A549 (cell line): ENCODE measurements around the gene ID3. TPM values are rescaled to one million over a fixed set of nuclear protein-coding genes. Genes with fewer than 3 reads are reported as not detected.

Experiments
- ATAC-seq, 2 experiments: fragments of 200-7000 bp in 1 of 2; fragments of >200 bp in 1 of 2; cut with Nextera tagmentation in 1 of 2; cut with Tn5 transposase in 1 of 2; 3 replicates each; pipeline versions ENCODE4 v1.8.0 to v1.9.1; 2018 to 2020; ENCODE audit warnings: mild to moderate bottlenecking in 1 of 2, moderate library complexity in 1 of 2
- CTCF ChIA-PET: fragments of 300-600 bp; sonication (Branson Sonifier 250); formaldehyde crosslinking; extraction: SDS; loops from one replicate; lab custom pipeline; 2021; ENCODE audit warnings: antibody characterized with exemption, inconsistent platforms; lab: Yijun Ruan, JAX
- POLR2A ChIA-PET: fragments of 350-600 bp; formaldehyde crosslinking; extraction: SDS; loops from one replicate; lab custom pipeline; 2021; ENCODE audit warnings: antibody characterized with exemption, inconsistent platforms; lab: Yijun Ruan, JAX
- DNase-seq, 2 experiments: peaks; one replicate each; pipeline versions ENCODE4 v3.0.0 to v3.0.0-alpha.2; 2011 to 2016; ENCODE audit warnings: low read depth in 1 of 2, low spot score in 1 of 2
- FAIRE-seq: peaks from 2 replicates; lab custom pipeline; 2011; peaks lifted over from hg19 to GRCh38; lab: Jason Lieb, UNC
- H3K27ac ChIP-seq, 2 experiments: fragments of >200 bp; sonication (Bioruptor Twin); formaldehyde crosslinking; 3 replicates each; pipeline ENCODE4 v1.5.1; 2016 to 2017
- H3K4me1 ChIP-seq: fragments of >200 bp; sonication (Bioruptor Twin); formaldehyde crosslinking; 3 replicates; pipeline ENCODE4 v1.6.1; 2016
- H3K4me2 ChIP-seq: fragments of >200 bp; sonication (Bioruptor Twin); formaldehyde crosslinking; 3 replicates; pipeline ENCODE4 v1.6.1; 2016
- H3K4me3 ChIP-seq: fragments of >200 bp; sonication (Bioruptor Twin); formaldehyde crosslinking; 3 replicates; pipeline ENCODE4 v1.5.1; 2016
- H3K9me3 ChIP-seq: fragments of >200 bp; sonication (Bioruptor Twin); formaldehyde crosslinking; 3 replicates; pipeline ENCODE4 v1.6.1; 2016
- ATOH8 ChIP-seq: fragments of 250-450 bp; sonication (Bioruptor Pico); IDR thresholded peaks from 2 replicates; pipeline ENCODE4 v1.5.0; 2020; ENCODE audit warnings: low read depth, mild to moderate bottlenecking, moderate library complexity
- CBX2 ChIP-seq: fragments of 200-600 bp; sonication (generic); IDR thresholded peaks from 2 replicates; pipeline ENCODE4 v1.6.1; 2016; ENCODE audit warnings: low read depth, mild to moderate bottlenecking, borderline replicate concordance
- CEBPB ChIP-seq, 2 experiments: fragments of >200 bp in 1 of 2; sonication (Bioruptor Twin) in 1 of 2; formaldehyde crosslinking in 1 of 2; IDR thresholded peaks; 2 replicates each; pipeline ENCODE4 v1.6.1; 2012 to 2016
- CHD2 ChIP-seq: fragments of 150-350 bp; IDR thresholded peaks from 2 replicates; pipeline ENCODE4 v1.6.1; 2014; ENCODE audit warnings: low read length; ENCODE audit not compliant: partially characterized antibody
- CHD4 ChIP-seq: fragments of 200-600 bp; sonication (generic); IDR thresholded peaks from 2 replicates; pipeline ENCODE4 v1.6.1; 2016; ENCODE audit warnings: antibody characterized with exemption, mild to moderate bottlenecking, borderline replicate concordance
- CTCF ChIP-seq: fragments of >200 bp; sonication (Bioruptor Twin); formaldehyde crosslinking; IDR thresholded peaks from 3 replicates; pipeline ENCODE4 v1.5.1; 2016
- EHF ChIP-seq: fragments of 250-450 bp; sonication (Bioruptor Pico); IDR thresholded peaks from 2 replicates; pipeline ENCODE4 v1.5.0; 2020; ENCODE audit warnings: mild to moderate bottlenecking
- ELK1 ChIP-seq: fragments of 150-350 bp; IDR thresholded peaks from 2 replicates; pipeline ENCODE4 v1.6.1; 2014; ENCODE audit warnings: low read depth, mild to moderate bottlenecking, low read length
- FOSL2 ChIP-seq, 2 experiments: fragments of 450-650 bp in 1 of 2; fragments of >200 bp in 1 of 2; sonication (Bioruptor Twin) in 1 of 2; formaldehyde crosslinking; IDR thresholded peaks; 2 replicates each; pipeline versions ENCODE4 v1.5.0 to v1.6.1; 2016 to 2020; ENCODE audit warnings: mild to moderate bottlenecking in 1 of 2, moderate library complexity in 1 of 2
- FOXS1 ChIP-seq: fragments of 250-450 bp; sonication (Bioruptor Pico); IDR thresholded peaks from 2 replicates; pipeline ENCODE4 v1.5.0; 2020; ENCODE audit warnings: mild to moderate bottlenecking, moderate library complexity
- HES2 ChIP-seq: fragments of >200 bp; sonication (Bioruptor Twin); formaldehyde crosslinking; IDR thresholded peaks from 2 replicates; pipeline ENCODE4 v1.6.1; 2016
- HEYL ChIP-seq: fragments of 250-450 bp; sonication (Bioruptor Pico); IDR thresholded peaks from 2 replicates; pipeline ENCODE4 v1.8.0; 2021; ENCODE audit warnings: mild to moderate bottlenecking, moderate library complexity
- JUN ChIP-seq, 2 experiments: fragments of >200 bp; sonication (Bioruptor Twin); formaldehyde crosslinking; IDR thresholded peaks; 2 replicates in 1 of 2; 3 replicates in 1 of 2; pipeline ENCODE4 v1.6.1; 2016 to 2017
- JUNB ChIP-seq: fragments of >200 bp; sonication (Bioruptor Twin); formaldehyde crosslinking; IDR thresholded peaks from 2 replicates; pipeline ENCODE4 v1.6.1; 2016
- MAFK ChIP-seq: fragments of 450-650 bp; IDR thresholded peaks from 2 replicates; pipeline ENCODE4 v1.6.1; 2014; ENCODE audit not compliant: partially characterized antibody
- MAZ ChIP-seq: fragments of 150-350 bp; IDR thresholded peaks from 2 replicates; pipeline ENCODE4 v1.6.1; 2014; ENCODE audit warnings: antibody characterized with exemption, low read depth, low read length, borderline replicate concordance
- RCOR1 ChIP-seq: fragments of 150-350 bp; IDR thresholded peaks from 2 replicates; pipeline ENCODE4 v1.6.1; 2014; ENCODE audit warnings: antibody characterized with exemption, low read length, low read depth
- REST ChIP-seq: fragments of 200-600 bp; sonication (generic); IDR thresholded peaks from 2 replicates; pipeline ENCODE4 v1.6.1; 2016; ENCODE audit warnings: antibody characterized with exemption, mild to moderate bottlenecking, moderate library complexity
- RFX5 ChIP-seq: fragments of 450-650 bp; IDR thresholded peaks from 2 replicates; pipeline ENCODE4 v1.7.1; 2014; ENCODE audit warnings: antibody characterized with exemption, mild to moderate bottlenecking, moderate library complexity
- SREBF2 ChIP-seq: fragments of 450-650 bp; IDR thresholded peaks from 2 replicates; pipeline ENCODE4 v1.6.1; 2014; ENCODE audit warnings: mild to moderate bottlenecking, moderate library complexity
- ZC3H11A ChIP-seq: fragments of 450-650 bp; IDR thresholded peaks from 2 replicates; pipeline ENCODE4 v1.6.1; 2014; ENCODE audit warnings: antibody characterized with exemption, mild to moderate bottlenecking
- ZFP36 ChIP-seq: fragments of 450-650 bp; IDR thresholded peaks from 2 replicates; pipeline ENCODE4 v1.6.1; 2014; ENCODE audit warnings: borderline replicate concordance; ENCODE audit not compliant: partially characterized antibody
- ZSCAN20 ChIP-seq: fragments of 250-450 bp; sonication (Bioruptor Pico); IDR thresholded peaks from 2 replicates; pipeline ENCODE4 v1.8.0; 2022; ENCODE audit warnings: mild to moderate bottlenecking, moderate library complexity
- WGBS: methylation state at CpG from one replicate; pipeline ENCODE4 v1.1.6; 2017; ENCODE audit errors: missing lambda C conversion rate; 5-methylcytosine and 5-hydroxymethylcytosine counted together
- polyA plus RNA-seq, 4 experiments: library from polyadenylated mRNA; depleted of rRNA in 3 of 4; stranded (reverse); fragments of >200 nt; fragmentation: RNase III in 1 of 4; extraction: RNeasy Plus Mini Kit Qiagen cat#74134 plus additional on column Dnase treatment in 1 of 4; gene quantifications; 2 replicates in 3 of 4; 3 replicates in 1 of 4; pipeline ENCODE4 v1.2.3, GENCODE V29; 2011 to 2017

Gene ID3
- polyA plus RNA-seq, 2 of the 4 experiments (the other 2 are of a cell fraction) = 171 to 336 TPM

GRCh38 chr1:23589585-23589986 lies 30.3 kb upstream of the ID3 start:
- FAIRE-seq (no peak), ATAC-seq (no peak), DNase-seq (no peak)
- no peak overlapping the region for H3K4me2 ChIP-seq
- H3K4me3 ChIP-seq = no peak overlapping the region
- TF ChIP-seq HES2 = no peak
- no peak for TF ChIP-seq ZSCAN20 (CRISPR knock-in tag)
- no peak for TF ChIP-seq CHD4
- TF ChIP-seq RCOR1 = no peak
- no peak for TF ChIP-seq ZFP36
- no peak for TF ChIP-seq RFX5
- no peak for TF ChIP-seq HEYL (CRISPR knock-in tag)
- no peak for TF ChIP-seq JUNB
- TF ChIP-seq REST = no peak
- no peak for TF ChIP-seq CHD2
- no peak for TF ChIP-seq MAFK
- TF ChIP-seq ELK1 = no peak
- no peak for TF ChIP-seq CBX2
- TF ChIP-seq SREBF2 = no peak
- TF ChIP-seq MAZ = no peak
- no peak for TF ChIP-seq ATOH8
- no peak for TF ChIP-seq FOXS1 (CRISPR knock-in tag)
- TF ChIP-seq EHF = no peak
- no peak for TF ChIP-seq JUN (IDR thresholded peaks at IDR 0.05)
- no peak for TF ChIP-seq ZC3H11A
- POLR2A ChIA-PET = interaction anchor here (4.6 to 4.7 kb wide), 2 partner anchors 31 to 35 kb away, joined by 31 to 53 read pairs; partner anchors contain the start of gene ID3
- CTCF ChIA-PET = interaction anchor here (0.7 to 12.8 kb wide), 6 partner anchors 30 to 48 kb away, joined by 3 to 143 read pairs (median 4); partner anchors contain the start of gene ID3
- H3K9me3 ChIP-seq = no peaks in the 10 kb centered on the region
- H3K27ac ChIP-seq = peak overlapping the region; percentile 96 to 100
- 92% methylated on average over 5 of the region's 5 CpGs for WGBS
- H3K4me1 ChIP-seq = peaks cover 97% of the 10 kb centered on the region

- ChIA-PET POLR2A (no interaction called here), CTCF (interaction anchor here (0.7 to 1.5 kb wide), 4 partner anchors 29 to 48 kb away, joined by 3 to 4 read pairs (median 4); partner anchors contain the start of gene ID3)
- Histone ChIP-seq H3K4me1 (peaks cover 97% of the 10 kb centered on the region), H3K4me3 (no peak overlapping the region), H3K27ac (peak overlapping the region; percentile 96 to 100), H3K9me3 (no peaks in the 10 kb centered on the region), H3K4me2 (0 out of 3 replicates have a peak overlapping the region, but pooled peaks have one; percentile 4)
- FAIRE-seq (no peak), DNase-seq (no peak), ATAC-seq (no peak)
- no peak for TF ChIP-seq CTCF
- TF ChIP-seq FOSL2 (IDR thresholded peaks at IDR 0.05) = no peak
- TF ChIP-seq FOSL2 (CRISPR knock-in tag; IDR thresholded peaks at IDR 0.05) = peak; percentile 8; the same call in 1 of the 2 replicates
- TF ChIP-seq CEBPB (IDR thresholded peaks at IDR 0.05) = no peak
- 78% methylated on average over 11 of the region's 11 CpGs for WGBS
Observed at GRCh38 chr1:23588749-23589548, 29.6 kb upstream of the ID3 start.
